GM12891 (cell line): Measurements from ENCODE around the gene CCL26.

Experiments used
- DNase-seq: peaks from one replicate; pipeline ENCODE4 v3.0.0; 2011; ENCODE audit warnings: low spot score; ENCODE audit not compliant: insufficient read length
- FAIRE-seq: peaks from 2 replicates; lab custom pipeline; 2011; peaks lifted over from hg19 to GRCh38; lab: Jason Lieb, UNC
- PAX5 ChIP-seq: IDR thresholded peaks from 2 replicates; pipeline ENCODE4 v1.6.1; 2011; ENCODE audit warnings: low read length, moderate library complexity, mild to moderate bottlenecking; ENCODE audit not compliant: insufficient read depth, severe bottlenecking
- POLR2A ChIP-seq: IDR thresholded peaks from 2 replicates; pipeline ENCODE4 v1.6.1; 2011; ENCODE audit warnings: low read depth, low read length, control low read depth
- POLR2AphosphoS5 ChIP-seq: IDR thresholded peaks from 2 replicates; pipeline ENCODE4 v1.6.1; 2011; ENCODE audit warnings: low read depth, low read length, control low read depth
- POU2F2 ChIP-seq: IDR thresholded peaks from 2 replicates; pipeline ENCODE4 v1.6.1; 2011; ENCODE audit warnings: low read depth, mild to moderate bottlenecking, control low read depth, low read length, moderate library complexity
- SPI1 ChIP-seq: IDR thresholded peaks from 2 replicates; pipeline ENCODE4 v1.6.1; 2011; ENCODE audit warnings: low read depth, low read length, control low read depth
- TAF1 ChIP-seq: IDR thresholded peaks from 2 replicates; pipeline ENCODE4 v1.6.1; 2011; ENCODE audit warnings: low read depth, low read length, control low read depth

The CCL26 gene

DNA sequence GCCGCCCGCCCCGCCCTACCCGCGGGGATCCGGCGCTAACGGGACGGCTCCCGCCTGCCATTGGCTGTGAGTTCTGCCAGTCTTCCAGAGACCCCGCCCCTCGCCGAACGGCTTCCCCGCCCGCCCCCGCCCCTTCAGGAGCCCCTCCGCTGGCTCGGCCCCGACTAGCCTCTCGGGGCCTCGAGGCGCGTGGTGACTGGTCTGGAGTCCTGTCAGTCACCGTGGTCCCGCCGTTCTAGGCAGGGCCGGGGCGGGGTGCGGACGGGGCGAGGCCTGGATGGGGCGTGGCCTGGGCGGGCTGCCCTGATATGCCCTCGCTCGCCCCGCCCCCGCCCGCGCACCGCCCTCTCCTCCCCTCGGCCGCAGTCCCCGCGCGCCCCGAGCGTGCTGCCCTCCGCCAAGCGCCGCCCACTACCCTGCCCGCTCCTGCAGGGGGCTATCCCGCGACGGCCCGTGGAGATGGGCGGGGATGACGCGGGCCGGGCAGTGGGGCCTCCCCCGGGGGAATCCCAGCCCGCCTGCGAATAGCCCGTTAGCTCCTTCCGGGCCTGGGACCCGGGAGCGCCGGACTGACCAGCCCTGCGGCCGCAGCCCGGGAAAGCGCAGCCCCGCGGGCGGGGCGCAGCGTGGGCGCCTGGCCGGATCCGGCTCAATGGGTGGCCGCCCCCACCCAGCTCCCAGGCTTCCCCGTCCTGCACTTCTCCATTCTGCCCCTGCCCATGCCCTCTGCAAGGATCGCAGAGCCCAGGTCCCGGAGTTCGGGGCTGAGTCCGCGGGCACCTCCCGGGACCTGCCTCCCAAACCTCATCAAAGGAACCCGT lies 32.8 kb downstream of the CCL26 start:
- DNase-seq, result peak; percentile 99
- peak; percentile 89 for FAIRE-seq
- 0 out of 2 replicates have a peak, but pooled peaks have one; percentile 9 for TF ChIP-seq POU2F2
- 0 out of 2 replicates have a peak, but pooled peaks have one; percentile 19 for TF ChIP-seq POLR2A
- TF ChIP-seq POLR2AphosphoS5, result no peak
- TF ChIP-seq SPI1, result peak; percentile 44
- TF ChIP-seq PAX5, result no peak
- no peak for TF ChIP-seq TAF1

DNA sequence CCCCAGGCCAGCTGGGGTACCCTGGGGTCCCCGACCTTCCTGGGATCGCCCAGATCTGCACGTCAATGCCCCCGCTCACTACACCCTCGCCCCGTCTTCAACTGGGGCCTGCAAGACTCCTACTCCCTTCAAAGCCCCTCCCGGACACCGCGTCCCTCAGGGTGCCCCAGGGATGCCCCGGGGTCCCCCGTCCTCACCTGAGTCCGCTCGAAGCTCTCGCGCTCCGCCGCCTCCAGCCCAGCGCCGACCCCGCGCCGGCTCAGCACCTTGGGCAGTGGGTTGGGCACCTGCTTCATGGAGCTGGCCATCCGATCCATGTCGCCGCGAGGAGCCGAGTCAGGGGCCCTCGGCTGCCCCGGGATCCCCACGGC lies 33.4 kb downstream of the CCL26 start, which contains the start of gene HIP1:
HIP1 (minus strand) TSS at position 338 of the 371 bp plus-strand sequence; CDS start at position 317, 21 bp downstream.
- no peak for TF ChIP-seq POLR2A
- TF ChIP-seq PAX5, result no peak
- no peak for FAIRE-seq
- DNase-seq, result no peak

DNA sequence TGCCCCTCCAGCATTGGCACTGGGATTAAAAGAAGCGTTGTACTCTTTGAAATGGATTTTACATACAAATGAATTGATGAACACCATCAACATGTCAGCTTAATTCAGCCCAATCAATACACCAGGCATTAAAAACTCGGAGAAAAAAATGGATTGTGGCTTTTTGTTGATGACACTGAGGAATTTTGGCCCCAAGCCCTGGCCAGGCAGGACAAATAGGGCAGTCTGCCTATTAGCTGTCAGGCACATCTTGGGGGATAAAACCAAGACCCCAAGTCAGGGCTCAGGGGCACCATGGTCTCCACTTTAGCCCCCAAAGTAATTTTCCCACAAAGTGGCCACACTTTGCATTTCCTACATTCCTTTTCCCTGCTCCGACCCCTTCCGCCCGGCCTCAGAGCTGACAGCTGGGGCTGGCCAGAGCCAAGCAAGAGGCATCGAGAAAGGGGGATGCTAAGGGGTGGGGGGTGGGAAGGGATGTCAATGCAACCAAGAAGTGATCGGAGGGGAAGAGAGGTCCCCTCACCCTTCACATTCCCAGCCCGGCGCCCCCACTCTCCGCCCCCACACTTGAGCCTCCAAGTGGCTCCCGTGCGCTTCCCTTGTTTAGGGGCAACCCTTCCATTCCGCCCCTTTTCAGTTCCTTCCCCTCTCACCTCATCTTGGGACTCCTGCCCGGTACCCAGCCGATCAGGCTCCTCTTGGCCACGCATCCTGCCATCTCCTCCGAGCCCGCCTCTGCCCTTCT lies 34.0 kb downstream of the CCL26 start:
- DNase-seq, result no peak
- no peak for FAIRE-seq
- TF ChIP-seq TAF1 (no peak), PAX5 (no peak), POLR2AphosphoS5 (no peak), POU2F2 (no peak), POLR2A (no peak), SPI1 (0 out of 2 replicates have a peak, but pooled peaks have one; percentile 21)

DNA sequence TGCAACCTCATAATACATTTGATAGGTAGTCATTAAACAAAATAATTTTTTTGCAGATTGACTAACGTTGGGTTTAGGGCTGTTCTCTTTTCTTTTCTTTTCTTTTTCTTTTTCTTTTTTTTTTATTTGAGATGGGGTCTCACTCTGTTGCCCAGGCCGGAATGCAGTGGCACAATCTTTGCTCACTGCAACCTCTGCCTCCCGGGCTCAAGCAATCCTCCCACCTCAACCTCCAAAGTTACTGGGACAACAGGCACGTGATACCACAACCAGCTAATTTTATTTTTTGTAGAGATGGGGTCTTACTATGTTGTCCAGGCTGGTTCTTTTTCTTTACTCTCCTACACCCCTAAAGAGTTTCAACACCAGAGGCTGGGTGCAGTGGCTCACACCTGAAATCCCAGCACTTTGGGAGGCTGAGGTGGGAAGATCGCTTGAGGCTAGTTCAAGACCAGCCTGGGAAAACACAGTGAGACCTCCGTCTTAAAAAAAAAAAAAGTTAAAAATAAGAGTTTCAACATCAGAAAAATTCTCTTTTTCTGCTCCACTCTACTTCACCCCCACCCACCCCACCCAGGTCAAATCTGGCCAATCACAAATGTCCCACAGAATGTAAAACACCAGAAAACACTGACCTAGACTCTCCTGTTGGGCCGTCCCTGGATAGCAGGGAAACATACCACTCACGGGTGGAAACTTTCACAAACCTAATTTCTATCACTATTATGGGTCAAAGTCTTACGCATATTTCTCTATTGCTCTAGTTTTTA lies 36.2 kb downstream of the CCL26 start:
- TF ChIP-seq SPI1 (no peak), POLR2A (no peak), PAX5 (no peak), POLR2AphosphoS5 (no peak), TAF1 (no peak), POU2F2 (no peak)
- FAIRE-seq (no peak), DNase-seq (no peak)

DNA sequence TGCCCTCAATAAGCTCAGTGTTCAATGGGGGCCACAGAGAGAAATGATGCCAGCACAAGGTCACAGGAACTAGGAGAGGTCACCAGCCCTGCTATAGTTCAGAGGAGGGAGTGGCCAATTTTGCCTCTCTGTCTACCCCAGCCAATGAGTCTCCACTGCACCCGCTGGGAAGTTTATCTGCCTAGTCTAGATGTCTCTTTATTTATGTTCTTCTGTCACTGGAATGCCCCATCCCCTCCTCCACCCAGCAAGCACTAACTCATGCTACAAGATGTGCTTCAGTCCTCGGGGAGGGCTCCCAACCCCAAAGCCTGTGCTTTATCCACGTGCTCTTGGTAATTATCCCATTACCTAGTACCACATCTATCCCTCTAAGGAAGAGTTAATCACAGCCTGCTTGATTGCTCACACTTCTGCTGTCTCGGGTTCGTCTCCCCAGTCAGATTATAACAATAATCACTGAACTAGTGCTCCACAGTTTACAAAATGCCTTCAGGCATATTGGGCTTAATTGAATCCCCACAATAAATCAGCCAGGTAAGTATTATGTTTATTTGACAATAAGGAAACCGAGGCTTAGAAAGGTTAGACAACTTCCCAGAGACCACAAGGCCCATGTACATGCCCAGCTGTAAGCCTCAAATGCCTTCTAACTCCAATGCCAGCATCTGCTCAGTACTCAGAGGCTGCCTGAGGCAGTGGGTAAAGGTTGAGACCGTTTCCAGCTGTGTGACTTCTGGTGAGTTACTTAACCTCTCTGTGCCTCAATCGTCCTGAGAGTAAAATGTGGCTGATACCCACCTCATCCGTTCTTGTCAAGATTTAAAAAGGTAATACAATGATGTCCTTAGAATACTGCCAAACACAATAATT lies 37.2 kb downstream of the CCL26 start:
- DNase-seq (no peak), FAIRE-seq (no peak)
- TF ChIP-seq SPI1 (no peak), TAF1 (no peak), POLR2AphosphoS5 (no peak), PAX5 (no peak), POU2F2 (no peak), POLR2A (no peak)

DNA sequence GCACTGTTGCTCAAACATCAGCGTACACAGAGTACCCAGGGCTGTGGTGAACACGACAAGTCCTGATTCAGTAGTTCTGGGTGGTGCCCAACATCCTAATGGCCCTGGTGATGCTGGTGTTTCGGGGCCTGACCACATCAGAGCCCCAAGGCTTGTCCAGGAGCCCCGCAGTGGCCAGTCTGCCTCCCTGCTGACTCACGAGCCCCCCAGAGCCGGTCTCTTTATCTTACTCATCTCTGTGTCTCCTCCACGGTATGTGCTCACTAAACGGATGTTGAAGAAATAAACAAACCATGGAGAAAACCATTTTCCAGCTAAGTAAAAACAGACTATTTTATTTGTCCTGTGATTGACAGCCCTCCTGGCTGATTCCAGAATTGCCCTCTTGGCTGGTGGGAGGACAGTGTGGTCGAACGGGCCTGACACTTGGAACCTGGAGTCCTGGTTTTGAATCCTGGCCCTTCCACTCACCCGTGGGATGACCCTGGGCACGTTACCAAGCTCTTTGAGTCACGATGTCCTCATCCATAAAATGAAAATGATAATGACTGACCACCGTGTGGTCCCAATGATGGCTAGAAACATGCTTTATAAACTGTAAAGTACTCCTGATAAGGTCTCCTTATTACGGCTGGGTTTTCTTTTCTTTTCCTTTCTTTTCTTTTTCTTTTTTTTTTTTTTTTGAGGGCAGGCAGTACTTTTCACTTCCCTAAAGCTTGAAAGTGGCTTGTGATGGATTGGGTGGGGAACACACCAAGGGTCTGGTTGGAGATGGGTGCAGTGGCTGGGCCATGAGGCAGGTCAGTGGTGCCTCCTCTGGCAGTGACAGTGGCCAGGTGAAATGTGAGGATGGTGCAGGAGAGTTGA lies 39.0 kb downstream of the CCL26 start:
- no peak for FAIRE-seq
- DNase-seq, result no peak
- TF ChIP-seq PAX5 (no peak), POLR2AphosphoS5 (no peak), TAF1 (no peak), SPI1 (no peak), POLR2A (no peak), POU2F2 (no peak)

DNA sequence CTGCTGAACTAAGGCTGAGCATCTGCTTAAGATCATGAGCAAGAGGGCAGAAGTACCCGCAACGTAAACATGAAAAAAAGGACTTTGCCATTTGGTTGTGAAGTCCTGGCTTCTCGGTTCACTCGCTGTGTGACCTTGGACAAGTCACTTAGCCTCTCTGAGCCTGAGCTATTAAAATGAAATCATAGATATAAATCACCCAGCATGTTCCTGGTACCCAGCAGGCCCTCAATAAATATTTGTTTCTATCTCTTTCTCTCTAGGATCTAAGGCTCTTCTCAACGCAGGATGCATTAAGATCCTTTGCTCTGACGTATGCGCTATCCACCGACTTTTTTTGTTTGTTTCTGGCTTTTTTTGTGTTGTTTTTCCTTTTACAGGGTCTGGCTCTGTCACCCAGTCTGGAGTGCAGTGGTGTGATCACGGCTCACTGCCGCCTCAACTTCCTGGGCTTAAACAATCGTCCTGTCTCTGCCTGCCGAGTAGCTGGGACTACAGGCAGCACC lies 39.9 kb downstream of the CCL26 start:
- no peak for TF ChIP-seq POLR2AphosphoS5
- TF ChIP-seq PAX5, result no peak
- TF ChIP-seq SPI1, result no peak
- no peak for TF ChIP-seq POLR2A
- TF ChIP-seq TAF1, result no peak
- TF ChIP-seq POU2F2, result no peak
- DNase-seq, result no peak

More for the DNA sequence above, 39.9 kb downstream of the CCL26 start:
- FAIRE-seq, result no peak
